ENCODE measurements around the gene SNAI1. TPM values are rescaled to one million over a fixed set of nuclear protein-coding genes. Genes with fewer than 3 reads are reported as not detected.
A peak's percentile ranks its signal among the peaks of the same experiment; 100 is the strongest.

Gene SNAI1
- total RNA-seq, 2 experiments from 2014 or later: 1.7 to 2.5 TPM

DNA sequence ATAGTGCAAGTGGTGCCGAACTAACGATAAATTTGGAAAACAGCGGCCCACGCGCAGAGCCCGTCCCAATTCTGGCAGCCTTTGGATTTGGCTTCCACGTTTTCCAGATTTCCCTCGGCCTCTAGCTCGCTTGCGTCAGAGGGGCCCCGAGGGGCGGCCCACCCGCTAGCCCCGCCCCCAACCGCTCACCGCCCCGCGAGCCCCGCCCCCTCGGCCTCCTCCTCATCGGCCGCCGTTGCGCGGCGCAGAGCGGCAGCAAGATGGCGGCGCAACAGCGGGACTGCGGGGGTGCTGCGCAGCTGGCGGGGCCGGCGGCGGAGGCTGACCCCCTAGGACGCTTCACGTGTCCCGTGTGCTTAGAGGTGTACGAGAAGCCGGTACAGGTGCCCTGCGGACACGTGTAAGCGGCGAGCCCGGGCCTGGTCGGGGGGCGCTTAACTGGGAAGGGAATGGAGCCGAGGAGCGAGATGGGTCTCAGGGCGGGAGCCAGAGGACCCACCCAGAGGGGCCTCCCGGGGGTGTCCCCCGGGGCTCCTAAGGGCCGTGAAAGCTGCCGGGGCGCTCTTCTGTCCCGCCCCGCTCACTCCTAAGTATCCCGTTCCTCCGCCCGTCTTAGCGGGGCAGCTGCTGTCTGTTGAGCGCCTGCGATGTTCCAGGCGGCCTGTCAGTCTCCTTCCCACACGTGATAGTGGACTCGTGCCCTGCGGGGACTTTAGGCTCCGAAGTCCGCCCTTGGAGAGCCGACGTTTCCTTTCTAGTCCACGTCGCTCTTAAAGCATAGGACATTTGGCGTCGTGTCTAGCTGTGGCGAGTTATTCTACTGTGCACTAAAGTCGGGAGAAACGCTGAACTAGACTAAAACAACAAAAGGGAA is 46.4 kb upstream of the SNAI1 start, which contains the start of gene RNF114:
TSS of gene RNF114 (plus strand) at position 245 of the 874 bp plus-strand sequence. CDS start at position 261, 16 bp downstream.
- Histone ChIP-seq H3K9me3 (ENCODE audit: control insufficient read depth in 1 of 2, insufficient read depth in 1 of 2, low read length in 2 of 2) (no peaks in the 10 kb centered on the region), H3K27me3 (ENCODE audit: control insufficient read depth in 1 of 2, insufficient read depth in 2 of 2, low read length in 2 of 2) (no peaks in the 10 kb centered on the region), H3K4me3 (ENCODE audit: low read length) (peak within 1 kb of the TSS; percentile 97), H3K4me1 (ENCODE audit: insufficient read depth, low read length) (peaks cover 42% of the 10 kb centered on the region), H3K27ac (ENCODE audit: low read depth in 1 of 2, low read length in 2 of 2) (peak within 1 kb of the TSS; percentile 81 to 82), H3K36me3 (ENCODE audit: insufficient read depth, low read length) (peaks cover 18% of the 10 kb centered on the region)
- TF ChIP-seq CTCF (IDR thresholded peaks at IDR 0.05): no peak
- ChIA-PET CTCF (interaction anchor here (1.2 to 3.0 kb wide), 2 partner anchors 20 to 43 kb away, joined by 7 to 13 read pairs; no protein-coding TSS in a partner anchor), POLR2A (interaction anchor here (0.6 to 3.1 kb wide), 20 partner anchors 8 to 995 kb away, joined by 3 to 33 read pairs (median 4); partner anchors contain the start of genes ADNP, B4GALT5, CEBPB and PEDS1)
- peaks cover 51% of the 10 kb centered on the region for H3K4me1 Mint-ChIP-seq (ENCODE audit: low read depth)
- H3K9me3 Mint-ChIP-seq: no peaks in the 10 kb centered on the region
- H3K36me3 Mint-ChIP-seq (ENCODE audit: low read depth): peaks cover 40% of the 10 kb centered on the region
- intact Hi-C loops (cut with DNase I, micrococcal nuclease): loop anchor here in 1 of 2 experiments (1.0 to 10.0 kb wide), 5 partner anchors 21 to 892 kb away; partner anchors contain the start of genes B4GALT5, CSE1L, SNAI1 and SPATA2
- DNase-seq: peak; percentile 84 to 97 (median 90)
- H3K27ac Mint-ChIP-seq: peak within 1 kb of the TSS; percentile 90
- H3K27me3 Mint-ChIP-seq: no peaks in the 10 kb centered on the region
- peak within 1 kb of the TSS; percentile 93 for H3K4me3 Mint-ChIP-seq
- peak; percentile 96 for ATAC-seq (ENCODE audit: poor library complexity)

GRCh38 chr20:49937027-49937929 is 45.5 kb upstream of the SNAI1 start:
- Mint-ChIP-seq H3K27me3 (no peaks in the 10 kb centered on the region), H3K36me3 (ENCODE audit: low read depth) (peaks cover 47% of the 10 kb centered on the region), H3K27ac (peak overlapping the region; percentile 90), H3K9me3 (no peaks in the 10 kb centered on the region), H3K4me3 (peak overlapping the region; percentile 93), H3K4me1 (ENCODE audit: low read depth) (peaks cover 55% of the 10 kb centered on the region)
- Histone ChIP-seq H3K36me3 (ENCODE audit: insufficient read depth, low read length) (peaks cover 27% of the 10 kb centered on the region), H3K4me3 (ENCODE audit: low read length) (peak overlapping the region; percentile 97), H3K9me3 (ENCODE audit: control insufficient read depth in 1 of 2, insufficient read depth in 1 of 2, low read length in 2 of 2) (no peaks in the 10 kb centered on the region), H3K27me3 (ENCODE audit: control insufficient read depth in 1 of 2, insufficient read depth in 2 of 2, low read length in 2 of 2) (no peaks in the 10 kb centered on the region), H3K27ac (ENCODE audit: low read depth in 1 of 2, low read length in 2 of 2) (peak overlapping the region; percentile 81 to 82), H3K4me1 (ENCODE audit: insufficient read depth, low read length) (peaks cover 49% of the 10 kb centered on the region)
- DNase-seq: peak in 1 of 14 experiments; percentile 50
- ChIA-PET POLR2A (interaction anchor here (0.6 to 3.1 kb wide), 15 partner anchors 9 to 994 kb away, joined by 3 to 33 read pairs (median 6); partner anchors contain the start of genes ADNP, CEBPB, PEDS1 and PTPN1), CTCF (interaction anchor here (1.2 to 3.0 kb wide), 4 partner anchors 21 to 149 kb away, joined by 3 to 13 read pairs (median 5); no protein-coding TSS in a partner anchor)
- no peak for ATAC-seq (ENCODE audit: poor library complexity)
- intact Hi-C loops (cut with DNase I, micrococcal nuclease): loop anchor here in 1 of 2 experiments (2.0 to 10.0 kb wide), 4 partner anchors 46 to 892 kb away; partner anchors contain the start of genes B4GALT5, CSE1L and SNAI1
- no peak for TF ChIP-seq CTCF (IDR thresholded peaks at IDR 0.05)
